Panc1 (cell line): ENCODE measurements around the gene OR2T27. TPM values are rescaled to one million over a fixed set of nuclear protein-coding genes. Genes with fewer than 3 reads are reported as not detected.

Source experiments
- ATAC-seq: fragments of 200-7000 bp; cut with Tn5 transposase; 2 replicates; pipeline ENCODE4 v1.9.1; 2020; ENCODE audit warnings: mild to moderate bottlenecking, moderate library complexity
- BruUV-seq: library from RNA; stranded (reverse); fragments of 400-500 nt; replicated peaks from 2 replicates; lab custom pipeline; 2021; lab: Mats Ljungman, UMichigan
- CTCF ChIA-PET: fragments of 300-600 bp; sonication (Branson Sonifier 250); formaldehyde crosslinking; loops from one replicate; lab custom pipeline; 2022; ENCODE audit warnings: antibody characterized with exemption; lab: Charles Lee
- POLR2A ChIA-PET: fragments of 300-600 bp; sonication (Branson Sonifier 250); formaldehyde crosslinking; loops from one replicate; lab custom pipeline; 2022; ENCODE audit warnings: antibody characterized with exemption; lab: Charles Lee
- DNase-seq: peaks from one replicate; pipeline ENCODE4 v3.0.0-alpha.2; 2010; ENCODE audit warnings: low read depth, low spot score
- H3K27ac ChIP-seq: 2 replicates; pipeline ENCODE4 v1.5.1; 2011; ENCODE audit warnings: mild to moderate bottlenecking, low read length, inconsistent platforms
- H3K27me3 ChIP-seq: fragments of 200-500 bp; sonication (Bioruptor generic); 2 replicates; pipeline ENCODE4 v1.6.0; 2014; ENCODE audit warnings: low read length, inconsistent platforms; ENCODE audit not compliant: control insufficient read depth, insufficient read depth
- H3K36me3 ChIP-seq: fragments of 200-500 bp; sonication (Bioruptor generic); 2 replicates; pipeline ENCODE4 v1.5.1; 2014; ENCODE audit warnings: inconsistent platforms, mild to moderate bottlenecking, low read length, moderate library complexity; ENCODE audit not compliant: control insufficient read depth, insufficient read depth
- H3K4me1 ChIP-seq: 2 replicates; pipeline ENCODE4 v1.5.1; 2011; ENCODE audit warnings: inconsistent platforms, mild to moderate bottlenecking, low read length, moderate library complexity; ENCODE audit not compliant: control insufficient read depth, insufficient read depth
- H3K4me3 ChIP-seq, 2 experiments: 2 replicates each; pipeline ENCODE4 v1.5.1; 2011 to 2012; ENCODE audit warnings: low read depth in 2 of 2, low read length in 2 of 2, mild to moderate bottlenecking in 2 of 2, inconsistent platforms in 1 of 2, moderate library complexity in 1 of 2
- H3K9me3 ChIP-seq: fragments of 200-500 bp; sonication (Bioruptor generic); 2 replicates; pipeline ENCODE4 v1.5.1; 2014; ENCODE audit warnings: low read depth, mild to moderate bottlenecking, inconsistent platforms, low read length, moderate library complexity; ENCODE audit not compliant: control insufficient read depth, insufficient read depth
- POLR2AphosphoS5 ChIP-seq: IDR thresholded peaks from 2 replicates; pipeline ENCODE4 v1.6.1; 2012; ENCODE audit warnings: mild to moderate bottlenecking, low read depth, low read length, moderate library complexity
- SIN3A ChIP-seq: IDR thresholded peaks from 2 replicates; pipeline ENCODE4 v1.6.1; 2012; ENCODE audit warnings: low read depth, mild to moderate bottlenecking, low read length, moderate library complexity, borderline replicate concordance; ENCODE audit not compliant: insufficient read depth
- TCF7L2 ChIP-seq: IDR thresholded peaks from 2 replicates; pipeline ENCODE4 v1.6.1; 2011; ENCODE audit warnings: mild to moderate bottlenecking, low read depth, low read length, inconsistent platforms
- in situ Hi-C: cut with HindIII; loops from 2 replicates; pipeline ENCODE4 v1.10.0; 2016; ENCODE audit warnings: low sequenced_read_pairs, low pct_unique_long_range_greater_than_20kb
- intact Hi-C: fragments of 100-400 bp; cut with micrococcal nuclease; formaldehyde crosslinking; loops from one replicate; pipeline ENCODE4 v1.10.0; 2022; ENCODE audit not compliant: unreplicated experiment
- total RNA-seq: library from RNA; stranded (reverse); gene quantifications from one replicate; pipeline ENCODE4 v1.2.1, GENCODE V29; 2021; ENCODE audit not compliant: unreplicated experiment
- TF ChIP-seq, protein P1 (sequence below): fragments of 450-650 bp; IDR thresholded peaks from 2 replicates; pipeline ENCODE4 v1.5.1; 2017; ENCODE audit warnings: mild to moderate bottlenecking
- TF ChIP-seq, protein P2 (sequence below), 2 experiments: IDR thresholded peaks; 2 replicates each; pipeline ENCODE4 v1.6.1; 2011 to 2012; ENCODE audit warnings: low read depth in 2 of 2, control low read depth in 1 of 2, low read length in 1 of 2, mild to moderate bottlenecking in 1 of 2, moderate library complexity in 1 of 2; ENCODE audit not compliant: insufficient read depth in 1 of 2

Gene OR2T27
- total RNA-seq, 1 experiment from 2014 or later: not detected

DNA sequence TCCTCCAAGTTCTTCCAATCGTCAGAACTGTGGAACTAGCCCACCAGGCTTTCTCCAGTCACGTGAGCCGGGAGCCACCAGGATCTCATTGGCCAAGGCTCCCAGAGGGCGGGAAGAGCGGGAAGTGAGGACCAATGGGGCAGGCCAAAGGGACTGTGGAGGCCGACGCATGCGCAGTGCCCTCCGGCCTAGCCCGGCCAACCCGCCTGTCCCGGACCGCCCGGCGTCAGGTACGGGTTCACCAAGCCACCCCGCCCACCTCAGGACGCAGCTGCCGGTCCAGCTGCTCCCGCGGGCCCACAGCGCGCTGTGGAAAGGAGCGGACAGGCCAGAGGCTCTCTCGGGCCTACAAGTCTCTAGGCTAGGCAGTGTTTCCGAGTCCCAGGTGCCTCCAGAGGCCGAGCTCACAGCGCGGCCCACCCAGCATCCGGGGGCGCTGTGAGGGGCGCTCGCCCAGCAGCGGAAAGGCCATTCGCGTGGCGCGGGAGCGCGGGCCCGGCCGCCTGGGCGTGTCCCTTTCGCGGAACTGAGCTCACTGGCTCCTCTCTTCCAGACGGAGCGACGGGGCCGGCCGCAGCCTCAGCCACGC, 36.3 kb upstream of the OR2T27 start:
- in situ Hi-C loops (no loop called here), intact Hi-C loops (no loop called here)
- Histone ChIP-seq H3K9me3 (no peaks in the 10 kb centered on the region), H3K4me3 (no peak overlapping the region), H3K4me1 (no peaks in the 10 kb centered on the region), H3K36me3 (no peaks in the 10 kb centered on the region), H3K27me3 (no peaks in the 10 kb centered on the region), H3K27ac (no peak overlapping the region)
- no peak for DNase-seq
- ATAC-seq: no peak
- no peak for TF ChIP-seq SIN3A
- no peak for TF ChIP-seq POLR2AphosphoS5
- TF ChIP-seq TCF7L2: no peak
- TF ChIP-seq, protein P1, sequence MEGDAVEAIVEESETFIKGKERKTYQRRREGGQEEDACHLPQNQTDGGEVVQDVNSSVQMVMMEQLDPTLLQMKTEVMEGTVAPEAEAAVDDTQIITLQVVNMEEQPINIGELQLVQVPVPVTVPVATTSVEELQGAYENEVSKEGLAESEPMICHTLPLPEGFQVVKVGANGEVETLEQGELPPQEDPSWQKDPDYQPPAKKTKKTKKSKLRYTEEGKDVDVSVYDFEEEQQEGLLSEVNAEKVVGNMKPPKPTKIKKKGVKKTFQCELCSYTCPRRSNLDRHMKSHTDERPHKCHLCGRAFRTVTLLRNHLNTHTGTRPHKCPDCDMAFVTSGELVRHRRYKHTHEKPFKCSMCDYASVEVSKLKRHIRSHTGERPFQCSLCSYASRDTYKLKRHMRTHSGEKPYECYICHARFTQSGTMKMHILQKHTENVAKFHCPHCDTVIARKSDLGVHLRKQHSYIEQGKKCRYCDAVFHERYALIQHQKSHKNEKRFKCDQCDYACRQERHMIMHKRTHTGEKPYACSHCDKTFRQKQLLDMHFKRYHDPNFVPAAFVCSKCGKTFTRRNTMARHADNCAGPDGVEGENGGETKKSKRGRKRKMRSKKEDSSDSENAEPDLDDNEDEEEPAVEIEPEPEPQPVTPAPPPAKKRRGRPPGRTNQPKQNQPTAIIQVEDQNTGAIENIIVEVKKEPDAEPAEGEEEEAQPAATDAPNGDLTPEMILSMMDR: no peak
- TF ChIP-seq, protein P2, sequence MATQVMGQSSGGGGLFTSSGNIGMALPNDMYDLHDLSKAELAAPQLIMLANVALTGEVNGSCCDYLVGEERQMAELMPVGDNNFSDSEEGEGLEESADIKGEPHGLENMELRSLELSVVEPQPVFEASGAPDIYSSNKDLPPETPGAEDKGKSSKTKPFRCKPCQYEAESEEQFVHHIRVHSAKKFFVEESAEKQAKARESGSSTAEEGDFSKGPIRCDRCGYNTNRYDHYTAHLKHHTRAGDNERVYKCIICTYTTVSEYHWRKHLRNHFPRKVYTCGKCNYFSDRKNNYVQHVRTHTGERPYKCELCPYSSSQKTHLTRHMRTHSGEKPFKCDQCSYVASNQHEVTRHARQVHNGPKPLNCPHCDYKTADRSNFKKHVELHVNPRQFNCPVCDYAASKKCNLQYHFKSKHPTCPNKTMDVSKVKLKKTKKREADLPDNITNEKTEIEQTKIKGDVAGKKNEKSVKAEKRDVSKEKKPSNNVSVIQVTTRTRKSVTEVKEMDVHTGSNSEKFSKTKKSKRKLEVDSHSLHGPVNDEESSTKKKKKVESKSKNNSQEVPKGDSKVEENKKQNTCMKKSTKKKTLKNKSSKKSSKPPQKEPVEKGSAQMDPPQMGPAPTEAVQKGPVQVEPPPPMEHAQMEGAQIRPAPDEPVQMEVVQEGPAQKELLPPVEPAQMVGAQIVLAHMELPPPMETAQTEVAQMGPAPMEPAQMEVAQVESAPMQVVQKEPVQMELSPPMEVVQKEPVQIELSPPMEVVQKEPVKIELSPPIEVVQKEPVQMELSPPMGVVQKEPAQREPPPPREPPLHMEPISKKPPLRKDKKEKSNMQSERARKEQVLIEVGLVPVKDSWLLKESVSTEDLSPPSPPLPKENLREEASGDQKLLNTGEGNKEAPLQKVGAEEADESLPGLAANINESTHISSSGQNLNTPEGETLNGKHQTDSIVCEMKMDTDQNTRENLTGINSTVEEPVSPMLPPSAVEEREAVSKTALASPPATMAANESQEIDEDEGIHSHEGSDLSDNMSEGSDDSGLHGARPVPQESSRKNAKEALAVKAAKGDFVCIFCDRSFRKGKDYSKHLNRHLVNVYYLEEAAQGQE (IDR thresholded peaks at IDR 0.05; ENCODE audit: insufficient read depth in 1 of 2, low read depth in 2 of 2, low read length in 1 of 2): no peak
- POLR2A ChIA-PET: no interaction called here
- CTCF ChIA-PET: no interaction called here
- no TSS peak for BruUV-seq

DNA sequence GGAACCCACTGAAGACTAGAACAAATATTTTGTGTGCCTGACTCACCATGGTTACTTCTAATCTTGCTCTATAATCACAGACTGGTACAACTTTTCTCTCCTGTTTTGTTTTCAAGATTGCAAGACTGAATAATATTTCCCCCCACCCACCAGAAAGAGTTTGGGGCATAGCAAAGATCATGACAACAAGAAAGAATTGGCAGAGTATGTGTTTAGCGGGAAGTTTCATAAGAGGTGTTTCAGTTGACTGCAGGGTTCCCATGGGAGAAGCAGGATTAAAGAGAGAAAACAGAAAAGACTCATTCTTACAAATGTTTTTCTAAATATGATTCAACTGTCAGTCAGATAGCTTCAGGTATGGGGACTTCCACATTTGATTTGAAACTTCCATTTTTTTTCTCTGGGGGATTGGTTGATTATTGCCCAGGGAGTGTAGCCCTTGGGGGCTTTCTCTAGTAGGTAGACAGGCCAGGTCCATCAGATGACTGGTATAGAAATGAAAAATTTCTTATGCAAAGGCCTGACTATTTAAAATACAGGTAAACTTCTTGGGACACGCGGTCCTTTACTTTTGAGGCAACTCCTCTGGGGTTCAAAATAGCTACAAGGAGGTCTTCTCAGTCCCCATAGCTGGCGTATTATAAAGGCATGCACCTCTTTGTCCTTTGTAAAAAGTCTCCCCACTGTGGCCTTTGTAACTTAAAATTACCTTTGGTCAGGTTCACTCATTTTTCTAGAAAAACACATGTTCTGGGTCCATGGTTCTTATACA, 33.4 kb upstream of the OR2T27 start:
- Histone ChIP-seq H3K4me3 (no peak overlapping the region), H3K9me3 (no peaks in the 10 kb centered on the region), H3K4me1 (no peaks in the 10 kb centered on the region), H3K36me3 (no peaks in the 10 kb centered on the region), H3K27ac (no peak overlapping the region), H3K27me3 (no peaks in the 10 kb centered on the region)
- ATAC-seq (no peak), DNase-seq (no peak)
- in situ Hi-C loops (no loop called here), intact Hi-C loops (loop anchor here (5.0 kb wide), 1 partner anchor 66 kb away; no protein-coding TSS in a partner anchor)
- TF ChIP-seq, protein P2 (IDR thresholded peaks at IDR 0.05; ENCODE audit: insufficient read depth in 1 of 2, low read depth in 2 of 2, low read length in 1 of 2): no peak
- TF ChIP-seq, protein P1: no peak
- TF ChIP-seq POLR2AphosphoS5 (no peak), TCF7L2 (no peak), SIN3A (no peak)
- BruUV-seq: no TSS peak
- CTCF ChIA-PET: no interaction called here
- POLR2A ChIA-PET: no interaction called here
